Lower lobe of right lung (tissue), 2 donors: ENCODE results near the gene GLI3. TPM values are rescaled to one million over a fixed set of nuclear protein-coding genes. Genes with fewer than 3 reads are reported as not detected.

Source experiments
- ATAC-seq, 2 donors: fragments of 200-7000 bp; cut with Tn5 transposase; one replicate each; pipeline ENCODE4 v1.9.1; 2020 to 2022; ENCODE audit warnings: mild to moderate bottlenecking in 2 of 2, moderate library complexity in 2 of 2
- DNase-seq: peaks from one replicate; pipeline ENCODE4 v3.0.0-alpha.2; 2020
- H3K27ac ChIP-seq: fragments of 200-600 bp; one replicate; pipeline ENCODE4 v1.8.0; 2022
- H3K27me3 ChIP-seq: fragments of 200-600 bp; one replicate; pipeline ENCODE4 v1.8.0; 2022; ENCODE audit warnings: low read depth
- H3K36me3 ChIP-seq: fragments of 200-600 bp; one replicate; pipeline ENCODE4 v1.8.0; 2022; ENCODE audit warnings: mild to moderate bottlenecking
- H3K4me1 ChIP-seq: fragments of 200-600 bp; one replicate; pipeline ENCODE4 v1.8.0; 2022
- H3K4me3 ChIP-seq: fragments of 200-600 bp; one replicate; pipeline ENCODE4 v1.8.0; 2022; ENCODE audit warnings: mild to moderate bottlenecking
- H3K9me3 ChIP-seq: fragments of 200-600 bp; one replicate; pipeline ENCODE4 v1.8.0; 2022
- CTCF ChIP-seq: fragments of 200-600 bp; IDR thresholded peaks from one replicate; pipeline ENCODE4 v1.8.0; 2022; ENCODE audit warnings: antibody characterized with exemption, mild to moderate bottlenecking
- intact Hi-C: fragments of 100-400 bp; cut with DNase I; formaldehyde crosslinking; loops from one replicate; pipeline ENCODE4 v1.11.0; 2022
- total RNA-seq: library from RNA; stranded (reverse); fragmentation: NEBNext Ultra II Directional; extraction: Animal tissue kit (Norgen Biotek cat#: 25700); gene quantifications from one replicate; pipeline ENCODE4 v1.2.1, GENCODE V29; 2021
- donor health status: DM: no; HTN: yes; CAD: no; lungs with severe emphysema.

Gene GLI3
- total RNA-seq, 1 donor from 2014 or later: 20.7 TPM

GRCh38 chr7:41916450-41916927, 320.5 kb downstream of the GLI3 start:
- intact Hi-C loops: no loop called here
- Histone ChIP-seq H3K27ac (no peak overlapping the region), H3K4me3 (no peak overlapping the region), H3K9me3 (no peaks in the 10 kb centered on the region), H3K4me1 (no peaks in the 10 kb centered on the region), H3K36me3 (no peaks in the 10 kb centered on the region), H3K27me3 (no peaks in the 10 kb centered on the region)
- ATAC-seq (peak; percentile 71 to 78), DNase-seq (no peak)
- no peak for TF ChIP-seq CTCF

GRCh38 chr7:41915871-41916270, 321.1 kb downstream of the GLI3 start:
- no peak for TF ChIP-seq CTCF
- DNase-seq (no peak), ATAC-seq (no peak)
- intact Hi-C loops: no loop called here
- Histone ChIP-seq H3K9me3 (no peaks in the 10 kb centered on the region), H3K27me3 (no peaks in the 10 kb centered on the region), H3K27ac (no peak overlapping the region), H3K36me3 (no peaks in the 10 kb centered on the region), H3K4me1 (no peaks in the 10 kb centered on the region), H3K4me3 (no peak overlapping the region)

- intact Hi-C loops: no loop called here
- Histone ChIP-seq H3K4me1 (no peaks in the 10 kb centered on the region), H3K36me3 (no peaks in the 10 kb centered on the region), H3K27ac (no peak overlapping the region), H3K4me3 (no peak overlapping the region), H3K27me3 (no peaks in the 10 kb centered on the region), H3K9me3 (no peaks in the 10 kb centered on the region)
- ATAC-seq (no peak), DNase-seq (no peak)
- TF ChIP-seq CTCF: no peak
Measured at GRCh38 chr7:41912851-41913567, 324.0 kb downstream of the GLI3 start.

GRCh38 chr7:41912426-41912825, 324.6 kb downstream of the GLI3 start:
- H3K27ac ChIP-seq: no peak overlapping the region
- no peaks in the 10 kb centered on the region for H3K36me3 ChIP-seq
- no peaks in the 10 kb centered on the region for H3K9me3 ChIP-seq
- intact Hi-C loops: no loop called here
- no peaks in the 10 kb centered on the region for H3K27me3 ChIP-seq
- no peak overlapping the region for H3K4me3 ChIP-seq
- no peaks in the 10 kb centered on the region for H3K4me1 ChIP-seq
- ATAC-seq: no peak
- DNase-seq: no peak
- TF ChIP-seq CTCF: no peak

GRCh38 chr7:41911792-41912191, 325.2 kb downstream of the GLI3 start:
- no peak for TF ChIP-seq CTCF
- Histone ChIP-seq H3K27me3 (no peaks in the 10 kb centered on the region), H3K4me1 (no peaks in the 10 kb centered on the region), H3K9me3 (no peaks in the 10 kb centered on the region), H3K36me3 (no peaks in the 10 kb centered on the region), H3K27ac (no peak overlapping the region), H3K4me3 (no peak overlapping the region)
- no peak for ATAC-seq
- intact Hi-C loops: no loop called here
- DNase-seq: no peak
